ENCODE measurements around the gene PHYHD1.
A peak's percentile ranks its signal among the peaks of the same experiment; 100 is the strongest.

PHYHD1 gene

GRCh38 chr9:128920381-128921058, at the start of gene PHYHD1:
TSS of gene PHYHD1 (plus strand) at chr9:128920982. CDS start at chr9:128922324, 1,342 bp downstream.
- no peak for DNase-seq

- no peak for DNase-seq
These were observed 42.9 kb upstream of the PHYHD1 start for GRCh38 chr9:128877852-128878251.

GRCh38 chr9:128881884-128882676, 38.7 kb upstream of the PHYHD1 start, which contains the start of the genes KYAT1 and LRRC8A:
TSS of gene KYAT1 (minus strand) at chr9:128881950. CDS start at chr9:128845405, 36,545 bp downstream.
TSS of gene LRRC8A (plus strand) at chr9:128882133. CDS start at chr9:128907165, 25,032 bp downstream.
- DNase-seq = peak; percentile 99

GRCh38 chr9:128882677-128883603, 37.8 kb upstream of the PHYHD1 start:
- DNase-seq = peak; percentile 22

- DNase-seq = no peak
These were observed 36.6 kb upstream of the PHYHD1 start for GRCh38 chr9:128884164-128884563.

- no peak for DNase-seq
These were observed 35.4 kb upstream of the PHYHD1 start for GRCh38 chr9:128885376-128885775.

- DNase-seq = no peak
These were observed 35.0 kb upstream of the PHYHD1 start for GRCh38 chr9:128885798-128886197.

GRCh38 chr9:128886211-128886891, 34.4 kb upstream of the PHYHD1 start:
- DNase-seq = no peak

- DNase-seq = no peak
These were observed 33.7 kb upstream of the PHYHD1 start for GRCh38 chr9:128887049-128887448.

GRCh38 chr9:128887914-128888350, 32.9 kb upstream of the PHYHD1 start:
- DNase-seq = no peak

GRCh38 chr9:128891321-128892220, 29.2 kb upstream of the PHYHD1 start:
- DNase-seq = no peak

- DNase-seq = no peak
These were observed 28.4 kb upstream of the PHYHD1 start for GRCh38 chr9:128892221-128892921.

- DNase-seq = no peak
These were observed 27.4 kb upstream of the PHYHD1 start for GRCh38 chr9:128893354-128893753.

GRCh38 chr9:128894764-128895163, 26.0 kb upstream of the PHYHD1 start:
- DNase-seq = no peak

GRCh38 chr9:128895556-128895955, 25.2 kb upstream of the PHYHD1 start:
- DNase-seq = no peak

GRCh38 chr9:128898382-128898781, 22.4 kb upstream of the PHYHD1 start:
- DNase-seq = no peak

GRCh38 chr9:128898845-128899565, 21.8 kb upstream of the PHYHD1 start:
- DNase-seq = no peak

- DNase-seq = peak; percentile 22
These were observed 21.0 kb upstream of the PHYHD1 start for GRCh38 chr9:128899566-128900322.

GRCh38 chr9:128901379-128901778, 19.4 kb upstream of the PHYHD1 start:
- DNase-seq = no peak

All from stimulated activated CD4-positive, alpha-beta T cell treated with anti-CD3 and anti-CD28 coated beads, Interleukin-4, amount 100 ng/mL, for 24 hours (primary cell).